PFSK-1 (cell line): ENCODE measurements around the gene TBC1D9B.

Experiments
- FOXP2 ChIP-seq: optimal IDR thresholded peaks from 2 replicates; pipeline ENCODE3; 2011; ENCODE audit warnings: borderline replicate concordance, control low read depth, inconsistent platforms; ENCODE audit not compliant: insufficient read depth; ENCODE audit errors: extremely low read length, extremely low read depth
- POLR2AphosphoS5 ChIP-seq: IDR thresholded peaks from 2 replicates; pipeline ENCODE4 v1.6.1; 2012; ENCODE audit warnings: low read depth, mild to moderate bottlenecking, control low read depth, low read length, moderate library complexity
- REST ChIP-seq, 2 experiments: IDR thresholded peaks; 2 replicates each; pipeline versions ENCODE4 v1.6.1 to v1.8.0; 2011 to 2012; ENCODE audit warnings: low read depth in 2 of 2, low read length in 2 of 2, control low read depth in 1 of 2, inconsistent platforms in 1 of 2, mild to moderate bottlenecking in 1 of 2, moderate library complexity in 1 of 2; ENCODE audit not compliant: insufficient read depth in 1 of 2
- SIN3A ChIP-seq: IDR thresholded peaks from 2 replicates; pipeline ENCODE4 v1.6.1; 2012; ENCODE audit warnings: mild to moderate bottlenecking, low read length, moderate library complexity, borderline replicate concordance; ENCODE audit not compliant: insufficient read depth
- TAF1 ChIP-seq: IDR thresholded peaks from 2 replicates; pipeline ENCODE4 v1.6.1; 2012; ENCODE audit warnings: low read length, control low read depth, borderline replicate concordance; ENCODE audit not compliant: insufficient read depth

The TBC1D9B gene

GRCh38 chr5:179901915-179902762 is 5.6 kb downstream of the TBC1D9B start:
- no peak for TF ChIP-seq POLR2AphosphoS5
- TF ChIP-seq SIN3A = no peak
- no peak for TF ChIP-seq TAF1
- no peak for TF ChIP-seq REST (IDR thresholded peaks at IDR 0.05; ENCODE audit: insufficient read depth in 1 of 2, low read depth in 2 of 2, low read length in 2 of 2)
- no peak for TF ChIP-seq FOXP2

GRCh38 chr5:179901462-179901861 is 6.2 kb downstream of the TBC1D9B start:
- TF ChIP-seq TAF1 (no peak), POLR2AphosphoS5 (no peak), FOXP2 (no peak), REST (IDR thresholded peaks at IDR 0.05; ENCODE audit: insufficient read depth in 1 of 2, low read depth in 2 of 2, low read length in 2 of 2) (no peak), SIN3A (no peak)

GRCh38 chr5:179900711-179901110 is 7.0 kb downstream of the TBC1D9B start:
- no peak for TF ChIP-seq POLR2AphosphoS5
- TF ChIP-seq FOXP2 = no peak
- TF ChIP-seq REST (IDR thresholded peaks at IDR 0.05; ENCODE audit: insufficient read depth in 1 of 2, low read depth in 2 of 2, low read length in 2 of 2) = no peak
- TF ChIP-seq SIN3A = no peak
- TF ChIP-seq TAF1 = no peak

GRCh38 chr5:179900206-179900605 is 7.5 kb downstream of the TBC1D9B start:
- TF ChIP-seq TAF1 (no peak), POLR2AphosphoS5 (no peak), SIN3A (no peak), REST (IDR thresholded peaks at IDR 0.05; ENCODE audit: insufficient read depth in 1 of 2, low read depth in 2 of 2, low read length in 2 of 2) (no peak), FOXP2 (no peak)

GRCh38 chr5:179895861-179896260 is 11.8 kb downstream of the TBC1D9B start:
- no peak for TF ChIP-seq FOXP2
- no peak for TF ChIP-seq SIN3A
- no peak for TF ChIP-seq REST (IDR thresholded peaks at IDR 0.05; ENCODE audit: insufficient read depth in 1 of 2, low read depth in 2 of 2, low read length in 2 of 2)
- TF ChIP-seq POLR2AphosphoS5 = no peak
- no peak for TF ChIP-seq TAF1
